GM18870 (cell line): ENCODE results near the gene TP53BP2.
A peak's percentile ranks its signal among the peaks of the same experiment; 100 is the strongest.
"Not testable (repeated sequence)": the region's sequence is repeated elsewhere in the genome, so short reads cannot be mapped to it uniquely, and the experiment has no call there.

Source experiments
- ATAC-seq: cut with Tn5 transposase; IDR thresholded peaks from one replicate; pipeline ENCODE4 v1.9.1; 2021; ENCODE audit warnings: moderate library complexity; ENCODE audit not compliant: unreplicated experiment

TP53BP2 gene, protein sequence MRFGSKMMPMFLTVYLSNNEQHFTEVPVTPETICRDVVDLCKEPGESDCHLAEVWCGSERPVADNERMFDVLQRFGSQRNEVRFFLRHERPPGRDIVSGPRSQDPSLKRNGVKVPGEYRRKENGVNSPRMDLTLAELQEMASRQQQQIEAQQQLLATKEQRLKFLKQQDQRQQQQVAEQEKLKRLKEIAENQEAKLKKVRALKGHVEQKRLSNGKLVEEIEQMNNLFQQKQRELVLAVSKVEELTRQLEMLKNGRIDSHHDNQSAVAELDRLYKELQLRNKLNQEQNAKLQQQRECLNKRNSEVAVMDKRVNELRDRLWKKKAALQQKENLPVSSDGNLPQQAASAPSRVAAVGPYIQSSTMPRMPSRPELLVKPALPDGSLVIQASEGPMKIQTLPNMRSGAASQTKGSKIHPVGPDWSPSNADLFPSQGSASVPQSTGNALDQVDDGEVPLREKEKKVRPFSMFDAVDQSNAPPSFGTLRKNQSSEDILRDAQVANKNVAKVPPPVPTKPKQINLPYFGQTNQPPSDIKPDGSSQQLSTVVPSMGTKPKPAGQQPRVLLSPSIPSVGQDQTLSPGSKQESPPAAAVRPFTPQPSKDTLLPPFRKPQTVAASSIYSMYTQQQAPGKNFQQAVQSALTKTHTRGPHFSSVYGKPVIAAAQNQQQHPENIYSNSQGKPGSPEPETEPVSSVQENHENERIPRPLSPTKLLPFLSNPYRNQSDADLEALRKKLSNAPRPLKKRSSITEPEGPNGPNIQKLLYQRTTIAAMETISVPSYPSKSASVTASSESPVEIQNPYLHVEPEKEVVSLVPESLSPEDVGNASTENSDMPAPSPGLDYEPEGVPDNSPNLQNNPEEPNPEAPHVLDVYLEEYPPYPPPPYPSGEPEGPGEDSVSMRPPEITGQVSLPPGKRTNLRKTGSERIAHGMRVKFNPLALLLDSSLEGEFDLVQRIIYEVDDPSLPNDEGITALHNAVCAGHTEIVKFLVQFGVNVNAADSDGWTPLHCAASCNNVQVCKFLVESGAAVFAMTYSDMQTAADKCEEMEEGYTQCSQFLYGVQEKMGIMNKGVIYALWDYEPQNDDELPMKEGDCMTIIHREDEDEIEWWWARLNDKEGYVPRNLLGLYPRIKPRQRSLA

GRCh38 chr1:223845810-223846682 lies at the start of gene TP53BP2:
Gene TP53BP2, minus strand, starts transcription at chr1:223845947. Its CDS starts 267 bp downstream, at chr1:223845680.
- ATAC-seq: peak; percentile 49

- not testable (repeated sequence) for ATAC-seq
Observed at GRCh38 chr1:223890494-223890893, 44.7 kb upstream of the TP53BP2 start.

DNA sequence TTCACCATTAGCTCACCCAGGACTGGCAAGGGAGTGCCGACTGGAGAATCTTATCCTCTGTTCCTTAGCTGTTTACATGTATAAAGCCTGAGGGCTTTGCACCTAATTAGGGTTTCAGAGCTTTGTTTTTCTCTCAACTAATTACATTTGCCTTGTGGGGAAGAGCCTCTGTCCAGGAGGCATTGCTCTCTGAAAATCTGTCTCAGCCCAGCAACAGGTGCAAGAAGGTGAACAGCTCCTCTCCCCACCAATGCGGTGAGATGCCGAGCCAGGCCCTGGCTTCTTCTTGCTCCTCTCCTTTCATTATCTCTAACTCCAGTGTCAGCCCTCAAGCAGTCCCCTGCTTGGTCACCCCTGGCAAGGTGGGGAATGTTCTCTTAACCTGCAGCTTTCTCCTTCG lies 43.6 kb upstream of the TP53BP2 start:
- ATAC-seq: not testable (repeated sequence)

GRCh38 chr1:223887747-223888418 lies 42.1 kb upstream of the TP53BP2 start:
- ATAC-seq: no peak

GRCh38 chr1:223886516-223886921 lies 40.8 kb upstream of the TP53BP2 start:
- ATAC-seq: no peak

DNA sequence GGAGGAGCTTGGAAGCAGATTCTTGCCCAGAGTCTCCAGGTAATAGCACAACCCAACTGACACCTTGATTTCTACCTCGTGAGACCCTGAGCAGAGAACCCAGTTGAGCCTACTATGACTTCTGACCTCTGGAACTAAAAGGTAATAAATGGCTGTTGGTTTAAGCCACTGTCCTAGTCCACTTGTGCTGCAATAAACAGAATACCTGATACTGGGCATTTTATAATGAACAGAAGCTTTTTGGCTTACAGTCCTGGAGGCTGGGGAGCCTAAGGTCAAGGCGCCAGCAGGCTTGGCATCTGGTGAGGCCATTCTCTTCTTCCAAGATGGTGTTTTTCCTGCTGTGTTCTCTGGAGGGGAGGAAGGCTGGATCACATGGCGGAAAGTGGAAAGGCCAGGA lies 39.9 kb upstream of the TP53BP2 start:
- no peak for ATAC-seq

GRCh38 chr1:223878598-223879325 lies 33.0 kb upstream of the TP53BP2 start:
- ATAC-seq: no peak

GRCh38 chr1:223877804-223878203 lies 32.1 kb upstream of the TP53BP2 start:
- ATAC-seq: no peak

GRCh38 chr1:223876590-223876989 lies 30.8 kb upstream of the TP53BP2 start:
- ATAC-seq: no peak

DNA sequence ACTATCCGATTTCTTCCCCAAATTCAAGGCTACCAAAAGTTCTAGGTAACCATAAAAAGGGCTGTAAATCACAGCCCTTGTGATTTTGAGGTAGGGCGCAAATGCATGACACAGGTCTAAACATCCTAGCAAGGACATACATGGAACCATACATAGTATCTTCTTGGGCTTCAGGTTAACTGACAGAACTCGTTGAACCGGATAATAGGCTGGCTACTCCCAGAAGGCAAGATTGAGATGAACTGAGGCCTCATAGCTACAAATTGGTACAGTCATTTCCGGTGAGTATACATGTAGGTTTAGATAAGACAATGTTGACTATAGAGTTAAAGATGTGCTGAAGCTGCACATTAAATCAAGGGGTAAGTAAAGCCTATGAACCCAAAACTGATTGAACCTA lies 27.3 kb upstream of the TP53BP2 start:
- ATAC-seq: no peak

- no peak for ATAC-seq
Observed at GRCh38 chr1:223872308-223872901, 26.7 kb upstream of the TP53BP2 start.

DNA sequence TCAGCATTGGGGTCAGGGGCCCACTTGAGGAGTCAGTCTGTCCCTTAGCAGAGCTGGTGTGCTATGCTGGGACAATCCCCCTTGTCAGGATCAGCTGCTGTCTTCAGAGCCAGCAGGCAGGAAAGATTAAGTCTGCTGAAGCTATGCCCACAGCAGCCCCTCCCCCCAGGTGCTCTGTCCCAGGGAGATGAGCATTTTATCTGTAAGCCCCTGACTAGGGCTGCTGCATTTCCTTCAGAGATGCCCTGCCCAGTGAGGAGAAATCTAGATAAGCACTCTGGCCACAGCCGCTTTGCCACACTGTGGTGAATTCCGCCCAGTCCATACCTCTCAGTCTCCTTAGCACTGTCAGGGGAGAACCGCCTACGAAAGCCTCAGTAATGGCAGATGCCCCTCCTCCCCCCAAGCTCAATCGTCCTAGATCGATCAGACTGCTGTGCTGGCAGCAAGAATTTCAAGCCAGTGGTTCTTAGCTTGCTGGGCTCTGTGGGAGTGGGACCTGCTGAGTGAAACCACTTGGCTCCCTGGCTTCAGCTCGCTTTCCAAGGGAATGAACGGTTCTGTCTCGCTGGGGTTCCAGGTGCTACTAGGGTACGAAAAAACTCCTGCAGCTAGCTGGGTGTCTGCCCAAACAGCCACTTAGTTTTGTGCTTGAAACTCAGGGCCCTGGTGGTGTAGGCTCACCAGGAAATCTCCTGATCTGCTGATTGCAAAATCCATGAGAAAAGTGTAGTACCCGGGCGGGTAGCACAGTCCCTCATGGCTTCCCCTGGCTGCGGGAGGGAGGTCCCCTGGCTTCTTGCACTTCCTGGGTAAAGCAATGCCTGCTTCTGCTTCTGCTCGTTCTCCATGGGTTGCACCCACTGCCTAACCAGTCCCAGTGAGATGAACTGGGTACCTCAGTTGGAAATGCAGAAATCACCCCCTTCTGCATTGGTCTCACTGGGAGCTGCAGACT lies 25.1 kb upstream of the TP53BP2 start:
- ATAC-seq: no peak

DNA sequence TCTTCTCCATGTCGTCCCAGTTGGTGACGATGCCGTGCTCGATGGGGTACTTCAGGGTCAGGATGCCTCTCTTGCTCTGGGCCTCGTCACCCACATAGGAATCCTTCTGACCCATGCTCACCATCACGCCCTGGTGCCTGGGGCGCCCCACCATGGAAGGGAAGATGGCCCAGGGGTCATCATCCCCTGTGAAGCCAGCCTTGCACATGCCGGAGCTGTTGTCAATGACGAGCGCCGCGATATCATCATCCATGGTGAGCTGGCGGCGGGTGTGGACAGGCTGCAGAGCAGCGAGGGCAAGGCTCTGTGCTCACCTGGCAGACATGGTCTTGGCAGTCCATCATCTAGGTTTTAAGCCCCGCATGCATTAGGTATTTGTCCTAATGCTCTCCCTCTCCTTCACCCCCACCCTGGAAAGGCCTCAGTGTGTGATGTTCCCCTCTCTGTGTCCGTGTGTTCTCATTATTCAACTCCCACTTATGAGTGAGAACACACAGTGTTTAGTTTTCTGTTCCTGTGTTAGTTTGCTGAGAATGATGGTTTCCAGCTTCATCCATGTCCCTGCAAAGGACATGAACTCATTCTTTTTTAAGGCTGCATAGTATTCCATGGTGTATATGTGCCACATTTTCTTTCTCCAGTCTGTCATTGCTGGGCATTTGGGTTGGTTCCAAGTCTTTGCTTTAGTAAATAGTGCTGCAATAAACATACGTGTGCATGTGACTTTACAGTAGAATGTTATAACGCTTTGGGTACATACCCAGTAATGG lies 19.0 kb upstream of the TP53BP2 start:
- ATAC-seq: not testable (repeated sequence)

GRCh38 chr1:223864084-223864483 lies 18.3 kb upstream of the TP53BP2 start:
- ATAC-seq: no peak

DNA sequence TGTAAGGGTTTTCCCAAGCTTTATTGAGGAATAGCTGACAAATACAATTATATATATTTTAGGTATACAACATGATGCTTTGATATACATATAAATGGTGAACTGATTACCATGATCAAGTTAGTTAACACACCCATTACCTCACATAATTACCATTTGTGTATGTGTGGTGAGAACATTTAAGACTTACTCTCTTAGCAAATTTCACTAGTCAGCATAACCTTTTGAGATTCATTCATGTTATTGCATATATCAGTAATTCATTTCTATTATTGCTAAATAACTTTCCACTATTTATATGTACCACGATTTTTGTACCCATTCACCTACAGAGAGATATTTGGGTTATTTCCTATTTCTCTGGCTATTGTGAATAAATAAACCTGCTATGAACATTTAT lies 16.2 kb upstream of the TP53BP2 start:
- no peak for ATAC-seq

DNA sequence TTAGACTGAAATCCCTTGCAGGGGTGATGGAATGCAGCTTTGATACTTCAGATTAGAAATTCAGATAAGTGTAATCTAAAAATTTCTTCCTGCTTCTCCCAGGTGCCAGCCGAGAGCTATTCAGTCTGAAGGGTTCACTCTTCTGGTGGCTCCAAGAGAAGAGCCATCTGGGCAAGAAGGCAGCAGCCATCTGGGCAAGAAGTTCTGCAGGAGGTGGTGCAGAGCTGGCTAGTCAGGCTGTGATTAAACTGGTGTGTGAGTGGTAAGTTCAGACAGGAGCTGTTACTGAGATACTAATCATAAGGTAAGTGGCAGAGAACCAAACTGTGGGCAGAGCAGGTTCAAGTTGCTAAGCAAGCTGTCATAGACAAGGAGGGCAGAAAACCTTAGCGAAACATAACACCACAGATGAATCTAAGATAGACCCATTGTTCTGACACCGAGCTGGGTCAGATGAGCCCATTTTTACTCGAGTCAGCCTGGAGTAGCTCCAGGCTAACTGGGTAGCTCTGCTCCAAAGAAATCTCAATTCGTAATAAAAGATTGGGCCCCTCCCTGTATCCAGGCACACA lies 14.4 kb upstream of the TP53BP2 start:
- no peak for ATAC-seq

- no peak for ATAC-seq
Observed at GRCh38 chr1:223859058-223859457, 13.3 kb upstream of the TP53BP2 start.
